Thoracic aorta (tissue), 2 donors: ENCODE data around the gene UBR3. TPM values are rescaled to one million over a fixed set of nuclear protein-coding genes. Genes with fewer than 3 reads are reported as not detected.

ENCODE experiments used
- ATAC-seq: fragments of 150-250 bp; one replicate; pipeline ENCODE4 v1.8.0; 2017; ENCODE audit warnings: low read depth; ENCODE audit not compliant: insufficient number of reproducible peaks, low FRiP score
- DNase-seq: peaks from one replicate; pipeline ENCODE4 v3.0.0-alpha.2; 2020; ENCODE audit warnings: low spot score
- H3K27ac ChIP-seq, 2 donors: fragments of 200-600 bp; sonication (generic); 1 replicate in 1 of 2; 2 replicates in 1 of 2; pipeline ENCODE4 v1.5.1; 2016; ENCODE audit warnings: mild to moderate bottlenecking in 2 of 2, moderate library complexity in 2 of 2
- H3K27me3 ChIP-seq: fragments of 200-600 bp; sonication (generic); replicated peaks from 2 replicates; pipeline ENCODE4 v1.6.0; 2016; ENCODE audit warnings: mild to moderate bottlenecking; ENCODE audit not compliant: insufficient read depth
- H3K36me3 ChIP-seq: fragments of 200-600 bp; sonication (generic); one replicate; pipeline ENCODE4 v1.5.1; 2016
- H3K4me1 ChIP-seq, 2 donors: fragments of 200-600 bp; sonication (generic); 1 replicate in 1 of 2; 2 replicates in 1 of 2; pipeline versions ENCODE4 v1.5.1 to v1.6.0; 2016; ENCODE audit warnings: low read depth in 2 of 2, mild to moderate bottlenecking in 1 of 2; ENCODE audit not compliant: control insufficient read depth in 1 of 2
- H3K4me3 ChIP-seq: fragments of 200-600 bp; sonication (generic); 2 replicates; pipeline ENCODE4 v1.5.1; 2016; ENCODE audit warnings: mild to moderate bottlenecking
- H3K9me3 ChIP-seq: fragments of 200-600 bp; sonication (generic); 2 replicates; pipeline ENCODE4 v1.5.1; 2016
- CTCF ChIP-seq: fragments of 200-600 bp; sonication (generic); IDR thresholded peaks from one replicate; pipeline ENCODE4 v1.5.1; 2019; ENCODE audit warnings: antibody characterized with exemption
- total RNA-seq, 2 donors: library from RNA; depleted of rRNA; stranded (reverse); fragments of >200 nt; gene quantifications; one replicate each; pipeline versions ENCODE4 v1.1.0 to v1.2.3, GENCODE V29; 2016

The UBR3 gene
- total RNA-seq, 2 donors from 2014 or later, result 62.1 to 98.6 TPM

- no peak for TF ChIP-seq CTCF
- no peaks in the 10 kb centered on the region for H3K9me3 ChIP-seq
- H3K4me3 ChIP-seq, result no peak overlapping the region
- no peak for DNase-seq
- no peaks in the 10 kb centered on the region for H3K36me3 ChIP-seq
- peaks cover 3 to 6% of the 10 kb centered on the region in 2 donors for H3K4me1 ChIP-seq
- H3K27ac ChIP-seq, result no peak overlapping the region
- H3K27me3 ChIP-seq, result no peaks in the 10 kb centered on the region
- no peak for ATAC-seq
Measured at GRCh38 chr2:169966454-169966853, 139.2 kb downstream of the UBR3 start.

GRCh38 chr2:169968743-169969142 lies 141.5 kb downstream of the UBR3 start:
- no peak for ATAC-seq
- DNase-seq, result no peak
- TF ChIP-seq CTCF, result no peak
- Histone ChIP-seq H3K4me3 (no peak overlapping the region), H3K4me1 (peaks cover 3 to 6% of the 10 kb centered on the region in 2 donors), H3K27me3 (no peaks in the 10 kb centered on the region), H3K36me3 (no peaks in the 10 kb centered on the region), H3K9me3 (no peaks in the 10 kb centered on the region), H3K27ac (no peak overlapping the region)

- Histone ChIP-seq H3K4me1 (no peaks in the 10 kb centered on the region), H3K4me3 (no peak overlapping the region), H3K27me3 (no peaks in the 10 kb centered on the region), H3K9me3 (peaks cover 10% of the 10 kb centered on the region), H3K27ac (no peak overlapping the region), H3K36me3 (no peaks in the 10 kb centered on the region)
- ATAC-seq (no peak), DNase-seq (no peak)
- TF ChIP-seq CTCF, result no peak
Measured at GRCh38 chr2:169975221-169975620, 148.0 kb downstream of the UBR3 start.

GRCh38 chr2:169976335-169976851 lies 149.1 kb downstream of the UBR3 start:
- TF ChIP-seq CTCF, result no peak
- H3K9me3 ChIP-seq, result peaks cover 10% of the 10 kb centered on the region
- no peaks in the 10 kb centered on the region for H3K36me3 ChIP-seq
- no peaks in the 10 kb centered on the region for H3K27me3 ChIP-seq
- no peaks in the 10 kb centered on the region for H3K4me1 ChIP-seq
- no peak for DNase-seq
- ATAC-seq, result no peak
- no peak overlapping the region for H3K4me3 ChIP-seq
- H3K27ac ChIP-seq, result no peak overlapping the region

GRCh38 chr2:169977530-169977929 lies 150.3 kb downstream of the UBR3 start:
- no peaks in the 10 kb centered on the region for H3K27me3 ChIP-seq
- peaks cover 10% of the 10 kb centered on the region for H3K9me3 ChIP-seq
- no peak overlapping the region for H3K27ac ChIP-seq
- TF ChIP-seq CTCF, result no peak
- DNase-seq, result no peak
- no peaks in the 10 kb centered on the region for H3K4me1 ChIP-seq
- ATAC-seq, result no peak
- H3K36me3 ChIP-seq, result no peaks in the 10 kb centered on the region
- H3K4me3 ChIP-seq, result no peak overlapping the region
